Upper lobe of left lung (tissue), 6 donors: Measurements from ENCODE around the gene DPH2. TPM values are rescaled to one million over a fixed set of nuclear protein-coding genes. Genes with fewer than 3 reads are reported as not detected.

ENCODE experiments used
- ATAC-seq, 2 donors: fragments of 200-7000 bp; cut with Tn5 transposase; one replicate each; pipeline ENCODE4 v1.9.1; 2022; ENCODE audit warnings: mild to moderate bottlenecking in 2 of 2, moderate library complexity in 2 of 2; ENCODE audit not compliant: low FRiP score in 2 of 2
- DNase-seq, 2 donors: peaks; one replicate each; pipeline ENCODE4 v3.0.0-alpha.2; 2019 to 2020
- H3K27ac ChIP-seq, 4 donors: fragments of 200-600 bp; sonication (generic); one replicate each; pipeline ENCODE4 v1.5.1; 2016 to 2019
- H3K27me3 ChIP-seq, 4 donors: fragments of 200-600 bp; sonication (generic); one replicate each; pipeline ENCODE4 v1.5.1; 2017 to 2019
- H3K36me3 ChIP-seq, 4 donors: fragments of 200-600 bp; sonication (generic); one replicate each; pipeline ENCODE4 v1.5.1; 2016 to 2019
- H3K4me1 ChIP-seq, 4 donors: fragments of 200-600 bp; sonication (generic); one replicate each; pipeline ENCODE4 v1.5.1; 2018 to 2019
- H3K4me3 ChIP-seq, 4 donors: fragments of 200-600 bp; sonication (generic); one replicate each; pipeline ENCODE4 v1.5.1; 2017 to 2019; ENCODE audit warnings: mild to moderate bottlenecking in 2 of 4, moderate library complexity in 1 of 4
- H3K9me3 ChIP-seq, 4 donors: fragments of 200-600 bp; sonication (generic); one replicate each; pipeline ENCODE4 v1.5.1; 2018 to 2019
- CTCF ChIP-seq, 6 experiments: fragments of 450-650 bp in 4 of 6; fragments of 200-600 bp in 2 of 6; sonication (generic) in 2 of 6; IDR thresholded peaks; one replicate each; pipeline ENCODE4 v1.5.1; 2016 to 2019; ENCODE audit warnings: antibody characterized with exemption in 6 of 6
- EP300 ChIP-seq, 4 donors: sonication (generic); formaldehyde crosslinking; IDR thresholded peaks; one replicate each; pipeline ENCODE4 v1.5.1; 2017; ENCODE audit warnings: antibody characterized with exemption in 4 of 4, control low read depth in 2 of 4
- POLR2A ChIP-seq, 4 donors: fragments of 450-650 bp; IDR thresholded peaks; one replicate each; pipeline ENCODE4 v1.5.1; 2016 to 2017; ENCODE audit warnings: antibody characterized with exemption in 4 of 4, mild to moderate bottlenecking in 2 of 4
- POLR2AphosphoS5 ChIP-seq, 2 donors: sonication (generic); formaldehyde crosslinking; IDR thresholded peaks; one replicate each; pipeline ENCODE4 v1.5.1; 2017; ENCODE audit warnings: antibody characterized with exemption in 2 of 2
- WGBS, 2 donors: methylation state at CpG; one replicate each; pipeline ENCODE4 v1.1.5; 2017 to 2018; 5-methylcytosine and 5-hydroxymethylcytosine counted together
- total RNA-seq, 6 donors: library from RNA; depleted of rRNA in 4 of 6; stranded (reverse); fragments of >200 nt in 4 of 6; gene quantifications; one replicate each; pipeline versions ENCODE4 v1.1.0 to v1.2.1, GENCODE V29; 2016 to 2021
- donor health status: DM: no; HTN: no; CAD: no; lungs with moderate emphysema.
- donor health status: DM: no; HTN: yes; CAD: no; lungs with severe emphysema.

DPH2 gene
- total RNA-seq, 6 donors from 2014 or later: 12.9 to 30.4 (median 16.6) TPM

GRCh38 chr1:43957407-43958040 lies 12.3 kb upstream of the DPH2 start:
- no peak for DNase-seq
- TF ChIP-seq POLR2A (IDR thresholded peaks at IDR 0.05) (no peak), EP300 (IDR thresholded peaks at IDR 0.05) (no peak), POLR2AphosphoS5 (IDR thresholded peaks at IDR 0.05) (no peak), CTCF (IDR thresholded peaks at IDR 0.05) (no peak)
- no peaks in the 10 kb centered on the region for H3K27me3 ChIP-seq
- no peak overlapping the region for H3K4me3 ChIP-seq
- H3K9me3 ChIP-seq: no peaks in the 10 kb centered on the region
- H3K4me1 ChIP-seq: no peaks in the 10 kb centered on the region
- no peak for ATAC-seq
- H3K27ac ChIP-seq: no peak overlapping the region
- H3K36me3 ChIP-seq: peaks cover 0 to 64% (median 51%) of the 10 kb centered on the region in 4 donors
- 87 to 96% methylated on average over 5 to 7 of the region's 7 CpGs for WGBS, 2 donors

GRCh38 chr1:43958351-43959255 lies 11.2 kb upstream of the DPH2 start:
- H3K27ac ChIP-seq: no peak overlapping the region
- TF ChIP-seq EP300 (IDR thresholded peaks at IDR 0.05) (no peak), CTCF (IDR thresholded peaks at IDR 0.05) (no peak), POLR2A (IDR thresholded peaks at IDR 0.05) (no peak), POLR2AphosphoS5 (IDR thresholded peaks at IDR 0.05) (no peak)

GRCh38 chr1:43960798-43961197 lies 9.0 kb upstream of the DPH2 start:
- ATAC-seq: no peak
- no peak overlapping the region for H3K4me3 ChIP-seq
- peaks cover 0 to 84% (median 57%) of the 10 kb centered on the region in 4 donors for H3K36me3 ChIP-seq
- WGBS, 2 donors: 86 to 95% methylated on average over 3 to 8 of the region's 8 CpGs
- DNase-seq: no peak
- no peak overlapping the region for H3K27ac ChIP-seq
- H3K4me1 ChIP-seq: no peaks in the 10 kb centered on the region
- H3K9me3 ChIP-seq: no peaks in the 10 kb centered on the region
- no peak for TF ChIP-seq POLR2AphosphoS5 (IDR thresholded peaks at IDR 0.05)
- no peak for TF ChIP-seq EP300 (IDR thresholded peaks at IDR 0.05)
- TF ChIP-seq CTCF (IDR thresholded peaks at IDR 0.05): no peak
- TF ChIP-seq POLR2A (IDR thresholded peaks at IDR 0.05): no peak
- no peaks in the 10 kb centered on the region for H3K27me3 ChIP-seq

More at GRCh38 chr1:43958351-43959255, 11.2 kb upstream of the DPH2 start:
- WGBS, 2 donors: 91 to 95% methylated on average over 6 to 9 of the region's 9 CpGs
- Histone ChIP-seq H3K4me1 (no peaks in the 10 kb centered on the region), H3K27me3 (no peaks in the 10 kb centered on the region), H3K9me3 (no peaks in the 10 kb centered on the region), H3K36me3 (peaks cover 0 to 75% (median 53%) of the 10 kb centered on the region in 4 donors), H3K4me3 (no peak overlapping the region)
- DNase-seq: no peak
- ATAC-seq: no peak

- Histone ChIP-seq H3K9me3 (no peaks in the 10 kb centered on the region), H3K4me3 (no peak overlapping the region), H3K27me3 (no peaks in the 10 kb centered on the region), H3K36me3 (peaks cover 0 to 81% (median 56%) of the 10 kb centered on the region in 4 donors), H3K27ac (no peak overlapping the region), H3K4me1 (no peaks in the 10 kb centered on the region)
- no peak for ATAC-seq
- no peak for TF ChIP-seq POLR2AphosphoS5 (IDR thresholded peaks at IDR 0.05)
- no peak for TF ChIP-seq CTCF (IDR thresholded peaks at IDR 0.05)
- no peak for DNase-seq
- 89 to 93% methylated on average over 2 to 3 of the region's 3 CpGs for WGBS, 2 donors
Measured at GRCh38 chr1:43961692-43962091, 8.1 kb upstream of the DPH2 start.
